IMR-90 (cell line): ENCODE measurements around the gene RNF11. TPM values are rescaled to one million over a fixed set of nuclear protein-coding genes. Genes with fewer than 3 reads are reported as not detected.

ENCODE experiments used
- ATAC-seq: fragments of 200-7000 bp; cut with Tn5 transposase; 2 replicates; pipeline ENCODE4 v1.9.1; 2020; ENCODE audit warnings: low read depth, mild to moderate bottlenecking, moderate library complexity
- BruUV-seq: library from RNA; stranded (reverse); fragments of 400-500 nt; replicated peaks from 2 replicates; lab custom pipeline; 2021; lab: Mats Ljungman, UMichigan
- CTCF ChIA-PET: fragments of 300-600 bp; formaldehyde crosslinking; extraction: SDS; loops from one replicate; lab custom pipeline; 2021; ENCODE audit warnings: antibody characterized with exemption; lab: Yijun Ruan, JAX
- POLR2A ChIA-PET: fragments of 300-600 bp; sonication (Branson Sonifier 250); formaldehyde crosslinking; loops from one replicate; lab custom pipeline; 2022; ENCODE audit warnings: antibody characterized with exemption; ENCODE audit not compliant: unreplicated experiment; lab: Charles Lee
- DNase-seq: peaks from one replicate; pipeline ENCODE4 v3.0.0; 2013
- H2AFZ ChIP-seq: replicated peaks from 2 replicates; pipeline ENCODE3; 2013; ENCODE audit warnings: low read length, mild to moderate bottlenecking; ENCODE audit not compliant: poor library complexity
- H2AK5ac ChIP-seq: 2 replicates; pipeline ENCODE4 v1.6.1; 2013; ENCODE audit warnings: low read depth, low read length, inconsistent platforms
- H2AK9ac ChIP-seq: replicated peaks from 2 replicates; pipeline ENCODE3; 2013; ENCODE audit warnings: mild to moderate bottlenecking, low read depth, low read length, moderate library complexity; ENCODE audit not compliant: poor library complexity
- H2BK120ac ChIP-seq: 2 replicates; pipeline ENCODE4 v1.6.1; 2013; ENCODE audit warnings: low read depth, low read length, inconsistent platforms
- H2BK15ac ChIP-seq: 3 replicates; pipeline ENCODE4 v1.6.1; 2013; ENCODE audit warnings: low read depth, low read length, inconsistent platforms
- H2BK20ac ChIP-seq: 2 replicates; pipeline ENCODE4 v1.6.1; 2013; ENCODE audit warnings: low read depth, mild to moderate bottlenecking, inconsistent platforms, low read length, moderate library complexity
- H2BK5ac ChIP-seq: 2 replicates; pipeline ENCODE4 v1.6.1; 2013; ENCODE audit warnings: mild to moderate bottlenecking, low read depth, low read length, inconsistent platforms; ENCODE audit not compliant: poor library complexity, severe bottlenecking
- H3K14ac ChIP-seq: replicated peaks from 2 replicates; pipeline ENCODE4 v1.6.1; 2013; ENCODE audit warnings: low read depth, low read length, inconsistent platforms
- H3K18ac ChIP-seq: 2 replicates; pipeline ENCODE4 v1.6.1; 2013; ENCODE audit warnings: low read depth, low read length, control low read depth
- H3K23ac ChIP-seq: 2 replicates; pipeline ENCODE4 v1.6.1; 2013; ENCODE audit warnings: low read depth, low read length, inconsistent platforms
- H3K27ac ChIP-seq: 2 replicates; pipeline ENCODE4 v1.5.1; 2013; ENCODE audit warnings: mild to moderate bottlenecking, control low read depth, low read length; ENCODE audit not compliant: insufficient read depth
- H3K27me3 ChIP-seq: 2 replicates; pipeline ENCODE4 v1.6.1; 2013; ENCODE audit warnings: low read length; ENCODE audit not compliant: control insufficient read depth, insufficient read depth
- H3K36me3 ChIP-seq: 2 replicates; pipeline ENCODE4 v1.6.1; 2013; ENCODE audit warnings: low read length, mixed read lengths; ENCODE audit not compliant: control insufficient read depth, insufficient read depth
- H3K4ac ChIP-seq: 2 replicates; pipeline ENCODE4 v1.6.1; 2013; ENCODE audit warnings: low read depth, low read length, inconsistent platforms
- H3K4me1 ChIP-seq: 2 replicates; pipeline ENCODE4 v1.6.1; 2013; ENCODE audit warnings: low read length, mixed read lengths; ENCODE audit not compliant: control insufficient read depth, insufficient read depth
- H3K4me2 ChIP-seq: 2 replicates; pipeline ENCODE4 v1.6.1; 2013; ENCODE audit warnings: low read depth, mild to moderate bottlenecking, control low read depth, low read length, moderate library complexity
- H3K4me3 ChIP-seq: 2 replicates; pipeline ENCODE4 v1.5.1; 2013; ENCODE audit warnings: low read depth, mild to moderate bottlenecking, control low read depth, low read length, moderate library complexity; ENCODE audit not compliant: insufficient read depth
- H3K56ac ChIP-seq: 2 replicates; pipeline ENCODE4 v1.6.1; 2013; ENCODE audit warnings: low read length, inconsistent platforms; ENCODE audit not compliant: insufficient read depth; ENCODE audit errors: extremely low read depth
- H3K79me1 ChIP-seq, 2 experiments: 2 replicates each; pipeline ENCODE4 v1.6.1; 2013; ENCODE audit warnings: low read length in 2 of 2, inconsistent platforms in 1 of 2, low read depth in 1 of 2
- H3K9ac ChIP-seq: 2 replicates; pipeline ENCODE4 v1.6.1; 2013; ENCODE audit warnings: low read depth, low read length, control low read depth
- H3K9me1 ChIP-seq: 2 replicates; pipeline ENCODE4 v1.6.1; 2013; ENCODE audit warnings: low read length, inconsistent platforms; ENCODE audit not compliant: insufficient read depth
- H3K9me3 ChIP-seq: 2 replicates; pipeline ENCODE4 v1.6.1; 2013; ENCODE audit warnings: low read length; ENCODE audit not compliant: control insufficient read depth, insufficient read depth
- H4K20me1 ChIP-seq: 2 replicates; pipeline ENCODE4 v1.6.1; 2013; ENCODE audit warnings: low read length, inconsistent platforms; ENCODE audit not compliant: insufficient read depth
- H4K5ac ChIP-seq: 2 replicates; pipeline ENCODE4 v1.6.1; 2013; ENCODE audit warnings: mild to moderate bottlenecking, low read depth, low read length, control low read depth
- H4K8ac ChIP-seq, 2 experiments: 2 replicates each; pipeline ENCODE4 v1.6.1; 2013; ENCODE audit warnings: low read depth in 2 of 2, low read length in 2 of 2, control low read depth in 1 of 2, inconsistent platforms in 1 of 2
- H4K91ac ChIP-seq: 2 replicates; pipeline ENCODE4 v1.6.1; 2013; ENCODE audit warnings: low read depth, low read length, inconsistent platforms; ENCODE audit not compliant: insufficient read depth
- BHLHE40 ChIP-seq: fragments of 150-350 bp; IDR thresholded peaks from 2 replicates; pipeline ENCODE4 v1.6.1; 2016; ENCODE audit warnings: mild to moderate bottlenecking, low read depth, low read length
- CEBPB ChIP-seq: IDR thresholded peaks from 2 replicates; pipeline ENCODE4 v1.6.1; 2012; ENCODE audit warnings: low read depth, low read length, improper control_type of control experiment
- CHD1 ChIP-seq: IDR thresholded peaks from 2 replicates; pipeline ENCODE4 v1.6.1; 2012; ENCODE audit warnings: low read depth, low read length, improper control_type of control experiment
- FOS ChIP-seq: fragments of 150-350 bp; IDR thresholded peaks from 2 replicates; pipeline ENCODE4 v1.6.1; 2016; ENCODE audit warnings: low read depth, low read length
- MAFK ChIP-seq: IDR thresholded peaks from 2 replicates; pipeline ENCODE4 v1.6.1; 2012; ENCODE audit warnings: low read depth, low read length, improper control_type of control experiment
- MAZ ChIP-seq: IDR thresholded peaks from 2 replicates; pipeline ENCODE4 v1.6.1; 2012; ENCODE audit warnings: low read depth, mild to moderate bottlenecking, low read length, improper control_type of control experiment, moderate library complexity, borderline replicate concordance
- MXI1 ChIP-seq: IDR thresholded peaks from 2 replicates; pipeline ENCODE4 v1.6.1; 2012; ENCODE audit warnings: low read depth, mild to moderate bottlenecking, low read length, moderate library complexity, borderline replicate concordance
- NFE2L2 ChIP-seq: fragments of 150-350 bp; IDR thresholded peaks from 2 replicates; pipeline ENCODE4 v1.6.1; 2016; ENCODE audit warnings: low read depth, mild to moderate bottlenecking, low read length
- POLR2A ChIP-seq: IDR thresholded peaks from 2 replicates; pipeline ENCODE4 v1.6.1; 2012; ENCODE audit warnings: mild to moderate bottlenecking, low read depth, low read length
- RAD21 ChIP-seq: IDR thresholded peaks from 2 replicates; pipeline ENCODE4 v1.6.1; 2012; ENCODE audit warnings: low read length, improper control_type of control experiment
- RCOR1 ChIP-seq: IDR thresholded peaks from 2 replicates; pipeline ENCODE4 v1.6.1; 2012; ENCODE audit warnings: mild to moderate bottlenecking, low read length, improper control_type of control experiment; ENCODE audit not compliant: insufficient replicate concordance
- RFX5 ChIP-seq: IDR thresholded peaks from 2 replicates; pipeline ENCODE4 v1.8.0; 2012; ENCODE audit warnings: low read depth, mild to moderate bottlenecking, low read length, moderate library complexity
- SMC3 ChIP-seq: fragments of 150-350 bp; IDR thresholded peaks from 2 replicates; pipeline ENCODE4 v1.6.1; 2016; ENCODE audit warnings: low read depth, mild to moderate bottlenecking, antibody characterized with exemption, low read length, moderate library complexity
- USF2 ChIP-seq: fragments of 150-350 bp; IDR thresholded peaks from 2 replicates; pipeline ENCODE4 v1.6.1; 2017; ENCODE audit warnings: mild to moderate bottlenecking, antibody characterized with exemption, low read length, low read depth
- WGBS, 2 experiments: methylation state at CpG; one replicate each; pipeline versions ENCODE4 v1.1.5 to v1.1.7; 2013; ENCODE audit warnings: missing lambda C conversion rate in 2 of 2; ENCODE audit not compliant: insufficient read length in 1 of 2; ENCODE audit errors: extremely low coverage in 2 of 2; 5-methylcytosine and 5-hydroxymethylcytosine counted together
- dilution Hi-C: fragments of 300-500 bp; cut with HindIII; formaldehyde crosslinking; loops from one replicate; pipeline ENCODE4 v1.14.3; 2018; ENCODE audit warnings: low sequenced_read_pairs; ENCODE audit not compliant: unreplicated experiment
- in situ Hi-C: fragments of 300-500 bp; cut with MboI; formaldehyde crosslinking; loops from 3 replicates; pipeline ENCODE4 v1.14.3; 2019; ENCODE audit warnings: low sequenced_read_pairs, inconsistent platforms, mixed read lengths
- intact Hi-C: fragments of 100-400 bp; cut with micrococcal nuclease; formaldehyde crosslinking; loops from 2 replicates; pipeline ENCODE4 v1.10.0; 2022
- polyA plus RNA-seq, 3 experiments: library from polyadenylated mRNA; depleted of rRNA; stranded (reverse); fragments of >200 nt; gene quantifications; 2 replicates each; pipeline ENCODE4 v1.2.3, GENCODE V29; 2012; ENCODE audit warnings: low replicate concordance in 1 of 3
- total RNA-seq: library from RNA; depleted of rRNA; stranded (reverse); fragments of >200 nt; gene quantifications from 2 replicates; pipeline ENCODE4 v1.2.3, GENCODE V29; 2012
- TF ChIP-seq, protein P1 (sequence below): fragments of 150-350 bp; IDR thresholded peaks from 2 replicates; pipeline ENCODE4 v1.6.1; 2016; ENCODE audit warnings: low read depth, mild to moderate bottlenecking, low read length, moderate library complexity, borderline replicate concordance
- TF ChIP-seq, protein P2 (sequence below): conservative IDR thresholded peaks from 2 replicates; pipeline ENCODE4 v1.5.1; 2012; ENCODE audit warnings: mild to moderate bottlenecking, low read depth, low read length, improper control_type of control experiment

Gene RNF11
- total and polyA plus RNA-seq, 2 of the 4 experiments (the other 2 are of a cell fraction), result 63.3 to 64.1 TPM

- no peak overlapping the region for H3K4me2 ChIP-seq
- intact Hi-C loops, result no loop called here
- H2BK20ac ChIP-seq, result no peak overlapping the region
- no peaks in the 10 kb centered on the region for H3K36me3 ChIP-seq
- H2BK5ac ChIP-seq, result no peak overlapping the region
- ChIA-PET CTCF (no interaction called here), POLR2A (no interaction called here)
- H3K18ac ChIP-seq, result no peak overlapping the region
- H4K8ac ChIP-seq, result no peak overlapping the region
- no peak overlapping the region for H2AFZ ChIP-seq
- H3K27me3 ChIP-seq, result no peaks in the 10 kb centered on the region
- peaks cover 93% of the 10 kb centered on the region for H4K20me1 ChIP-seq
- TF ChIP-seq USF2 (no peak), MXI1 (no peak), SMC3 (no peak), RFX5 (no peak), MAZ (no peak), CEBPB (no peak), RAD21 (no peak), POLR2A (no peak), FOS (no peak), NFE2L2 (no peak), CHD1 (no peak), MAFK (no peak), BHLHE40 (no peak), RCOR1 (no peak)
- TF ChIP-seq, protein P1, sequence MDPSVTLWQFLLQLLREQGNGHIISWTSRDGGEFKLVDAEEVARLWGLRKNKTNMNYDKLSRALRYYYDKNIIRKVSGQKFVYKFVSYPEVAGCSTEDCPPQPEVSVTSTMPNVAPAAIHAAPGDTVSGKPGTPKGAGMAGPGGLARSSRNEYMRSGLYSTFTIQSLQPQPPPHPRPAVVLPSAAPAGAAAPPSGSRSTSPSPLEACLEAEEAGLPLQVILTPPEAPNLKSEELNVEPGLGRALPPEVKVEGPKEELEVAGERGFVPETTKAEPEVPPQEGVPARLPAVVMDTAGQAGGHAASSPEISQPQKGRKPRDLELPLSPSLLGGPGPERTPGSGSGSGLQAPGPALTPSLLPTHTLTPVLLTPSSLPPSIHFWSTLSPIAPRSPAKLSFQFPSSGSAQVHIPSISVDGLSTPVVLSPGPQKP, result no peak
- TF ChIP-seq, protein P2, sequence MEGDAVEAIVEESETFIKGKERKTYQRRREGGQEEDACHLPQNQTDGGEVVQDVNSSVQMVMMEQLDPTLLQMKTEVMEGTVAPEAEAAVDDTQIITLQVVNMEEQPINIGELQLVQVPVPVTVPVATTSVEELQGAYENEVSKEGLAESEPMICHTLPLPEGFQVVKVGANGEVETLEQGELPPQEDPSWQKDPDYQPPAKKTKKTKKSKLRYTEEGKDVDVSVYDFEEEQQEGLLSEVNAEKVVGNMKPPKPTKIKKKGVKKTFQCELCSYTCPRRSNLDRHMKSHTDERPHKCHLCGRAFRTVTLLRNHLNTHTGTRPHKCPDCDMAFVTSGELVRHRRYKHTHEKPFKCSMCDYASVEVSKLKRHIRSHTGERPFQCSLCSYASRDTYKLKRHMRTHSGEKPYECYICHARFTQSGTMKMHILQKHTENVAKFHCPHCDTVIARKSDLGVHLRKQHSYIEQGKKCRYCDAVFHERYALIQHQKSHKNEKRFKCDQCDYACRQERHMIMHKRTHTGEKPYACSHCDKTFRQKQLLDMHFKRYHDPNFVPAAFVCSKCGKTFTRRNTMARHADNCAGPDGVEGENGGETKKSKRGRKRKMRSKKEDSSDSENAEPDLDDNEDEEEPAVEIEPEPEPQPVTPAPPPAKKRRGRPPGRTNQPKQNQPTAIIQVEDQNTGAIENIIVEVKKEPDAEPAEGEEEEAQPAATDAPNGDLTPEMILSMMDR, result no peak
- ATAC-seq, result no peak
- H2AK9ac ChIP-seq, result no peak overlapping the region
- H3K27ac ChIP-seq, result no peak overlapping the region
- H3K9me3 ChIP-seq, result no peaks in the 10 kb centered on the region
- no peak overlapping the region for H2BK120ac ChIP-seq
- no peak overlapping the region for H4K91ac ChIP-seq
- peaks cover 10 to 68% of the 10 kb centered on the region in 2 experiments for H3K79me1 ChIP-seq
- H3K9me1 ChIP-seq, result peaks cover 6% of the 10 kb centered on the region
- no peak overlapping the region for H3K56ac ChIP-seq
- WGBS, 2 experiments, result no CpG with 5 or more reads among the region's 4 CpGs
- H3K4me1 ChIP-seq, result peaks cover 1% of the 10 kb centered on the region; the same call in 1 of the 2 replicates
- no peak overlapping the region for H3K4me3 ChIP-seq
- no peak for DNase-seq
- H4K5ac ChIP-seq, result no peak overlapping the region
- in situ Hi-C loops, result loop anchor here (5.0 kb wide), 1 partner anchor 50 kb away; no protein-coding TSS in a partner anchor
- no peak overlapping the region for H3K9ac ChIP-seq
- dilution Hi-C loops, result no loop called here
- H2AK5ac ChIP-seq, result no peak overlapping the region
- BruUV-seq, result no TSS peak
- H3K4ac ChIP-seq, result no peak overlapping the region
- no peak overlapping the region for H2BK15ac ChIP-seq
- no peak overlapping the region for H3K14ac ChIP-seq
- no peak overlapping the region for H3K23ac ChIP-seq
Observed at GRCh38 chr1:51242546-51242945, 6.5 kb downstream of the RNF11 start.
